ENCODE measurements around the gene VTI1A. TPM values are rescaled to one million over a fixed set of nuclear protein-coding genes. Genes with fewer than 3 reads are reported as not detected.
A peak's percentile ranks its signal among the peaks of the same experiment; 100 is the strongest.

VTI1A gene
- total RNA-seq, 1 donor from 2014 or later: 34.2 TPM

GRCh38 chr10:112820320-112820719 is 373.3 kb downstream of the VTI1A start:
- no peaks in the 10 kb centered on the region for H3K9me3 Mint-ChIP-seq
- TF ChIP-seq, protein P1, sequence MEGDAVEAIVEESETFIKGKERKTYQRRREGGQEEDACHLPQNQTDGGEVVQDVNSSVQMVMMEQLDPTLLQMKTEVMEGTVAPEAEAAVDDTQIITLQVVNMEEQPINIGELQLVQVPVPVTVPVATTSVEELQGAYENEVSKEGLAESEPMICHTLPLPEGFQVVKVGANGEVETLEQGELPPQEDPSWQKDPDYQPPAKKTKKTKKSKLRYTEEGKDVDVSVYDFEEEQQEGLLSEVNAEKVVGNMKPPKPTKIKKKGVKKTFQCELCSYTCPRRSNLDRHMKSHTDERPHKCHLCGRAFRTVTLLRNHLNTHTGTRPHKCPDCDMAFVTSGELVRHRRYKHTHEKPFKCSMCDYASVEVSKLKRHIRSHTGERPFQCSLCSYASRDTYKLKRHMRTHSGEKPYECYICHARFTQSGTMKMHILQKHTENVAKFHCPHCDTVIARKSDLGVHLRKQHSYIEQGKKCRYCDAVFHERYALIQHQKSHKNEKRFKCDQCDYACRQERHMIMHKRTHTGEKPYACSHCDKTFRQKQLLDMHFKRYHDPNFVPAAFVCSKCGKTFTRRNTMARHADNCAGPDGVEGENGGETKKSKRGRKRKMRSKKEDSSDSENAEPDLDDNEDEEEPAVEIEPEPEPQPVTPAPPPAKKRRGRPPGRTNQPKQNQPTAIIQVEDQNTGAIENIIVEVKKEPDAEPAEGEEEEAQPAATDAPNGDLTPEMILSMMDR (conservative IDR thresholded peaks at IDR 0.05): no peak
- no peak overlapping the region for H3K27ac Mint-ChIP-seq (ENCODE audit: unreplicated experiment)
- H3K4me3 Mint-ChIP-seq: no peak overlapping the region
- H3K36me3 Mint-ChIP-seq (ENCODE audit: low read depth): peaks cover 5% of the 10 kb centered on the region
- DNase-seq (ENCODE audit: low read depth, low spot score): no peak
- H3K27me3 Mint-ChIP-seq (ENCODE audit: low read depth): no peaks in the 10 kb centered on the region
- peaks cover 35% of the 10 kb centered on the region for H3K4me1 Mint-ChIP-seq

GRCh38 chr10:112821038-112821437 is 374.0 kb downstream of the VTI1A start:
- TF ChIP-seq, protein P1 (conservative IDR thresholded peaks at IDR 0.05): no peak
- Mint-ChIP-seq H3K27ac (ENCODE audit: unreplicated experiment) (no peak overlapping the region), H3K36me3 (ENCODE audit: low read depth) (peaks cover 5% of the 10 kb centered on the region), H3K4me3 (no peak overlapping the region), H3K4me1 (peaks cover 27% of the 10 kb centered on the region), H3K27me3 (ENCODE audit: low read depth) (no peaks in the 10 kb centered on the region), H3K9me3 (no peaks in the 10 kb centered on the region)
- DNase-seq (ENCODE audit: low read depth, low spot score): no peak

DNA sequence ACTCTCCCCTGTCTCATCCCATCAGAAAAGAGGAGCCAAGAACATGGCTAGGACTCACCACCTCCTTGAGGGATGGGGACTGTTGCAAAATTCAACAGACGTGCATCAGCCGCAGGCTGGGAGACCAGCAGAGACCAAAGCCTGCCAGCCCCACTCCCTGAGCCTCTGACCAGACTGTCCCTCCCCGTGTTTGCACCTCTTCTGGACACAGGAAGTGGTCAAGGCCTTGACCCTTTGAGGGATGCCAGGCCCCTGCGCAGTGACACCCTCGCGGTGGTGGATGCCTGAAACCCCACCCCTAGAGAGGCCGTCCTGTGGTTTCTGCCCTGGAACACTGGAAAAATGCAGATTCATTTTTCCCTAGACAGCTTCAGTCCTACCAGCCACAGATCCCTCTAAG is 374.6 kb downstream of the VTI1A start:
- no peaks in the 10 kb centered on the region for H3K9me3 Mint-ChIP-seq
- H3K27ac Mint-ChIP-seq (ENCODE audit: unreplicated experiment): peak overlapping the region; percentile 50
- DNase-seq (ENCODE audit: low read depth, low spot score): no peak
- TF ChIP-seq, protein P1 (conservative IDR thresholded peaks at IDR 0.05): no peak
- H3K27me3 Mint-ChIP-seq (ENCODE audit: low read depth): no peaks in the 10 kb centered on the region
- H3K36me3 Mint-ChIP-seq (ENCODE audit: low read depth): peaks cover 5% of the 10 kb centered on the region
- no peak overlapping the region for H3K4me3 Mint-ChIP-seq
- peaks cover 21% of the 10 kb centered on the region for H3K4me1 Mint-ChIP-seq

GRCh38 chr10:112823007-112823406 is 376.0 kb downstream of the VTI1A start:
- Mint-ChIP-seq H3K27me3 (ENCODE audit: low read depth) (no peaks in the 10 kb centered on the region), H3K9me3 (no peaks in the 10 kb centered on the region), H3K4me3 (no peak overlapping the region), H3K4me1 (peaks cover 8% of the 10 kb centered on the region), H3K36me3 (ENCODE audit: low read depth) (peaks cover 5% of the 10 kb centered on the region), H3K27ac (ENCODE audit: unreplicated experiment) (no peak overlapping the region)
- DNase-seq (ENCODE audit: low read depth, low spot score): no peak
- TF ChIP-seq, protein P1 (conservative IDR thresholded peaks at IDR 0.05): no peak

DNA sequence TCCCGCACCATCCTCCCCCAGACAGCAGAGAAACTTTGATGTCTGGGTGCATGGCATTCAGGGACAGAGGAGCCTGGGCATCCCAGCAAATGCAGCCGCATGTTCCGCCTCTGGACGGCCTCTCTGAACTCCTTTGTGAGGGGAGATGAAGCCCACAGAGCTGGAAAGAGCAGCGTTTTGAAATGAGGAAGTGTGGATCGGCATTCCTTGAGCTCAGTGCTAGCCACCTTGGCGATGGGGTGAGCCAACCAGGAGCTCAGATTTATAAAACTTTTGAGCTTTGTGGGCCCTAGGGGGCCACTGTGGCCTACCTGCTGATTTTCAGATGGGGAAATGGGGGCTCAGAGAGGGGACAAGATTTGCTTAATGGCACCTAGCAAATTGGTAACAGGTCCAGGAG is 376.6 kb downstream of the VTI1A start:
- Mint-ChIP-seq H3K27ac (ENCODE audit: unreplicated experiment) (no peak overlapping the region), H3K9me3 (no peaks in the 10 kb centered on the region), H3K4me3 (no peak overlapping the region), H3K4me1 (peaks cover 4% of the 10 kb centered on the region), H3K36me3 (ENCODE audit: low read depth) (peaks cover 5% of the 10 kb centered on the region), H3K27me3 (ENCODE audit: low read depth) (no peaks in the 10 kb centered on the region)
- TF ChIP-seq, protein P1 (conservative IDR thresholded peaks at IDR 0.05): no peak
- no peak for DNase-seq (ENCODE audit: low read depth, low spot score)

All from neural crest cell (in vitro differentiated cells).